ENCODE data around the gene CHN2. TPM values are rescaled to one million over a fixed set of nuclear protein-coding genes. Genes with fewer than 3 reads are reported as not detected.

The CHN2 gene
- polyA plus RNA-seq, 1 experiment: not detected

DNA sequence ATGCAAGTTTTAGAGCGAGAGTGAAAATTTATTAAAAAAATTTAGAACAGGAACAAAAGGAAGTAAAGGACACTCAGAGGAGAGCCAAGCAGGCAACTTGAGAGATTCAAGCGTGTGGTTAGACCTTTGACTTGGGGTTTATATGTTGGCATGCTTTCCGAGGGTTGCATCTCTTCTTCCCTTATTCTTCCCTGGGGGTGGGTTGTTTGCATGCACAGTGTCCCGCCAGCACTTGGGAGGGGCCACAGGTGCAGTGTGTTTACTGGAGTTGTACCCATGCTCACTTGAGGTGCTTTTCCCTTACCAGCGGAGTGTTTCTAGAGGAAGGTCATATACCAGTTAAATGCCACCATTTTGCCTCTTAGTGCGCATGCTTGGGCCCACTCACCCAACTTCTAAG lies 96.3 kb downstream of the CHN2 start:
- POLR2A ChIA-PET: no interaction called here
- CTCF ChIA-PET: no interaction called here
- Histone ChIP-seq H3K9me3 (ENCODE audit: control insufficient read depth, insufficient read depth, low read length) (no peaks in the 10 kb centered on the region; the same call in 1 of the 2 replicates), H3K4me3 (ENCODE audit: low read depth, low read length) (no peak overlapping the region), H3K27ac (ENCODE audit: low read depth, low read length) (no peak overlapping the region), H3K27me3 (ENCODE audit: control insufficient read depth, insufficient read depth, low read length) (no peaks in the 10 kb centered on the region)
- TF ChIP-seq, protein P1, sequence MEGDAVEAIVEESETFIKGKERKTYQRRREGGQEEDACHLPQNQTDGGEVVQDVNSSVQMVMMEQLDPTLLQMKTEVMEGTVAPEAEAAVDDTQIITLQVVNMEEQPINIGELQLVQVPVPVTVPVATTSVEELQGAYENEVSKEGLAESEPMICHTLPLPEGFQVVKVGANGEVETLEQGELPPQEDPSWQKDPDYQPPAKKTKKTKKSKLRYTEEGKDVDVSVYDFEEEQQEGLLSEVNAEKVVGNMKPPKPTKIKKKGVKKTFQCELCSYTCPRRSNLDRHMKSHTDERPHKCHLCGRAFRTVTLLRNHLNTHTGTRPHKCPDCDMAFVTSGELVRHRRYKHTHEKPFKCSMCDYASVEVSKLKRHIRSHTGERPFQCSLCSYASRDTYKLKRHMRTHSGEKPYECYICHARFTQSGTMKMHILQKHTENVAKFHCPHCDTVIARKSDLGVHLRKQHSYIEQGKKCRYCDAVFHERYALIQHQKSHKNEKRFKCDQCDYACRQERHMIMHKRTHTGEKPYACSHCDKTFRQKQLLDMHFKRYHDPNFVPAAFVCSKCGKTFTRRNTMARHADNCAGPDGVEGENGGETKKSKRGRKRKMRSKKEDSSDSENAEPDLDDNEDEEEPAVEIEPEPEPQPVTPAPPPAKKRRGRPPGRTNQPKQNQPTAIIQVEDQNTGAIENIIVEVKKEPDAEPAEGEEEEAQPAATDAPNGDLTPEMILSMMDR (IDR thresholded peaks at IDR 0.05; ENCODE audit: low read depth, low read length): no peak
- no peak for DNase-seq (ENCODE audit: low read depth, low spot score)

DNA sequence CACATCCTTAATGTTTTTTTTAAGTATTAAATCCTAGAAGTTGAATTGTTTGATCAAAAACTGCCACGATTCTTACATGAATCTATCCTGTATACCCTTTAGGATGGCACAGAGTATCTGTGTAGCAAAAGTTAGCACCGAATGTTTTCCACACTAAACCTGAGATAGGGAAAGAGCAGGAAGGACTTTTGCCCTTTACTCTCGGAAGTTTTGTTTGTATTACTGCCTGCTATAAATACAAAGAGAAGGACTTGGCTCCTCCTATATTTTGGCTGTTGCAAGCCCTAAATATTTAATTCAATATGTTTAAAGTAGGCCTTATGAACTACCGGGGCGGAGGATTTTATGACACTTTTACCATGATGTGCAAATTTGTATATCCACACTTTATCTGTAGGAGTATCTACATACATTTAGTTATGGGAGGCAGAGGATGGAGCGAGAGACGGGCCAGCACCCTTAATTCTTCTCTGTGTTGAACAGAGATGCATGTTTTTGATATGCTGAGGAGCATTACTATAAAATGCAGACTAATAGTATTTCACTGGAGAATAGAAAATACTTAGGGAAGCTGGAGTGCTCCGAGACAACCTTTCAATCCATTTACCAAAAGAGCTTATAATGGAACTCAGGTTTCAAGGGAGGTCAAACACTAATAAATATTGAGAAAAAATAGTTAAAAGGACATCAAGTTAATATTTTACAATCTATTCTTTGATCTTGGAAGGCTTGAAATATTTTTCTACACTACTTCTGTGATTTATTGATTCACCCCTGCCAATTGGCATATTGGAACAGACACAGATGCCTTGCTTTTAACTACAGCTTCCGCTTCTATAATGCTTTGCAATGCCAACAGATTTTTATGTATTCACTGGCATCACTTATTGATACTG lies 97.4 kb downstream of the CHN2 start:
- CTCF ChIA-PET: no interaction called here
- TF ChIP-seq, protein P1 (IDR thresholded peaks at IDR 0.05; ENCODE audit: low read depth, low read length): no peak
- Histone ChIP-seq H3K27ac (ENCODE audit: low read depth, low read length) (no peak overlapping the region), H3K9me3 (ENCODE audit: control insufficient read depth, insufficient read depth, low read length) (no peaks in the 10 kb centered on the region; the same call in 1 of the 2 replicates), H3K27me3 (ENCODE audit: control insufficient read depth, insufficient read depth, low read length) (no peaks in the 10 kb centered on the region), H3K4me3 (ENCODE audit: low read depth, low read length) (no peak overlapping the region)
- POLR2A ChIA-PET: no interaction called here
- no peak for DNase-seq (ENCODE audit: low read depth, low spot score)

DNA sequence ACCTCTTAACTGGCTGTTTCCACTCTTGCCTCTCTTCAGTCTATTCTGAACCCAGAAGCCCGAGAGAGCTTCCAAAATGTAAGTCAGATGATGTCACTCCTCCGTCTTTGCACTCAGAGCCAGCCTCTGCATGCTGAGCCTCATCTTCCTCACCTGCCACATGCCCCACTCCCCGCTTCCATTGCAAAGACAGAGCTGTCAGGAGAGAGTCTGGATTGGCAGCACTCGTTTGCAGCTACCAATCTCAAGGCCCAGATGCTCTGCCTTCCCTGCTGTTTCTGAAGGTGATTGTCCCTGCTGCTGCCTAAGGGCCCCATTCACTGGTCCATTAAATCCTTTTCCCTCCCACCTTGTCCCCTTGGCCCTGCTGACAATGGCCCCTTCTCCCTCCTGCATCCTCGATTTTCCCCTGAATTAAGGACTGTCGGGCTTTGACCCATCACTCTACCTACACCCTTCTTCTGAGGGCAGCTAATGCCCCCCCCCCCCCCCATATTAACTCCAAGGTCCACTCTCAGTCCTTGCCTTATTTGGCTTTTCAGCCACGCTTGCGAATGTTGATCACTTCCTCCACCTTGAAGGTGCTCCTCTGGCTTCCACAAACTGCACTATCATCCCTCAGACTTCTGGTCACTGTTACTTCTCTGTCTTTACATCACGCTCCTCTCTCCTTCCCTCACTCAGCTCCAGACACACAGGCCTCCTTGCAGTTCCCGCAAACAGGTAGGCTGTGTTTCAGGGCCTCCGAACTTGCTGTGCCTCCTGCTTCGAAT lies 98.5 kb downstream of the CHN2 start:
- Histone ChIP-seq H3K27ac (ENCODE audit: low read depth, low read length) (no peak overlapping the region), H3K4me3 (ENCODE audit: low read depth, low read length) (no peak overlapping the region), H3K27me3 (ENCODE audit: control insufficient read depth, insufficient read depth, low read length) (no peaks in the 10 kb centered on the region), H3K9me3 (ENCODE audit: control insufficient read depth, insufficient read depth, low read length) (no peaks in the 10 kb centered on the region; the same call in 1 of the 2 replicates)
- no peak for DNase-seq (ENCODE audit: low read depth, low spot score)
- CTCF ChIA-PET: no interaction called here
- TF ChIP-seq, protein P1 (IDR thresholded peaks at IDR 0.05; ENCODE audit: low read depth, low read length): no peak
- POLR2A ChIA-PET: no interaction called here

DNA sequence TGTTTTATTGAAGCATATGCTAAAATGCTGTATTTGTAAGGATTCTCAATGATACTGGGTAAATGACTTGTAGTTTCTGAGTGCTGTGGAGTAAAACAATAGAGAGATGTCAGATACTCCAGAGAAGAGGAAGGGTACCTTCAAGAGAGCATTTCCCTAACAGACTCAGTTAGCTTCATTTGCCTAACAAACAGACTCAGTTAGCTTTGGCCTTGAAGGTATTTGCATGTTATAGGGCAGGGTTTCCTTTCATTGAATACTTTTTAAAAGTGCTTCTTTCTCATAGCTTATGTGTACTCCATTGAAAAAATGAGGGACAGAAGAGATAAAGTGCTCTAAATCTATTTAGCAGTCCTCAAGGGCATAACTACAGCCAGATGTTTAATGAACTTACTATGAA lies 101.8 kb downstream of the CHN2 start:
- H3K4me3 ChIP-seq (ENCODE audit: low read depth, low read length): no peak overlapping the region
- H3K27ac ChIP-seq (ENCODE audit: low read depth, low read length): no peak overlapping the region
- ChIA-PET POLR2A (no interaction called here), CTCF (no interaction called here)
- no peaks in the 10 kb centered on the region for H3K27me3 ChIP-seq (ENCODE audit: control insufficient read depth, insufficient read depth, low read length)
- no peak for DNase-seq (ENCODE audit: low read depth, low spot score)
- TF ChIP-seq, protein P1 (IDR thresholded peaks at IDR 0.05; ENCODE audit: low read depth, low read length): no peak
- H3K9me3 ChIP-seq (ENCODE audit: control insufficient read depth, insufficient read depth, low read length): no peaks in the 10 kb centered on the region; the same call in 1 of the 2 replicates

All from AG04450 (cell line).